H54 (cell line): ENCODE results near the gene DCLRE1B.

Experiments
- DNase-seq: peaks from one replicate; pipeline ENCODE4 v3.0.0; 2011; ENCODE audit warnings: low spot score, mixed read lengths; ENCODE audit not compliant: insufficient read length
- FAIRE-seq: peaks from 3 replicates; lab custom pipeline; 2011; peaks lifted over from hg19 to GRCh38; lab: Jason Lieb, UNC
- POLR2A ChIP-seq: IDR thresholded peaks from 2 replicates; pipeline ENCODE4 v1.6.1; 2011; ENCODE audit warnings: low read depth, mild to moderate bottlenecking, low read length

Gene DCLRE1B

DNA sequence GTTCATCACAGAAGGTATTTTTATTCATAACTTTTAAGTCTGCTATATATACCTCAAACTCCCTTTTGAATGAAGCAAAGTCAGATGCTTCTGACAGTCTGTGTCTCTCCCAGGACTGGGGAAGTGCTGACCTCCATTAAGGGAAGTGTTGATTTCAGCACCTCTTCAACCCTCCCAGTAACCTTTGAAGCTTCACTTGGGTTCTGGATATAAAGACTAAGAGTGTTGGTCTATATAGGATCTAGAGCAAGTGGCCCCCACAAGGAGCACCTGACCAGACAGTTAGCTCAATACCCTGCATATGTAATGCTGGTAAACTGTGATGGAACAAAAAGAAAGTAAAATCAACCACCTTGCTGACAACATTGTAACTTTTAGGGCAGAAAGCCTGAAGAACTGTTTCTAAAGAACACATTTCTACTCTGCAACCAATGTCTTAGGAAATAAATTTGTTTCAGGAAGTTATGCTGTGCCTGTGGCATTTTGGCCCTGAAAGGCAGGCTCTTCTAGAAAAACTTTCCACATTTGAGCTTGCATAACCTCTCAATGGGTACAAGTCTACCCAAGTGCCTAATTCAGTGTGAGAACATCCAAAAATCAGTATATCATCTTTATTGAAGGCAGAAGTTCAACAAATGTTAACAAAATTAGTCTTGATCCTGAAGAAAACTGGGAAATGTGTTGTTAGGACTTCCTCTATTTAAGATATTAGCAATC lies 32.7 kb upstream of the DCLRE1B start:
- FAIRE-seq: peak; percentile 65

GRCh38 chr1:113874012-113874879 lies 30.9 kb upstream of the DCLRE1B start:
- TF ChIP-seq POLR2A: no peak
- DNase-seq (no peak), FAIRE-seq (peak; percentile 85)

More for the DNA sequence above, 32.7 kb upstream of the DCLRE1B start:
- DNase-seq: no peak
- TF ChIP-seq POLR2A: no peak

DNA sequence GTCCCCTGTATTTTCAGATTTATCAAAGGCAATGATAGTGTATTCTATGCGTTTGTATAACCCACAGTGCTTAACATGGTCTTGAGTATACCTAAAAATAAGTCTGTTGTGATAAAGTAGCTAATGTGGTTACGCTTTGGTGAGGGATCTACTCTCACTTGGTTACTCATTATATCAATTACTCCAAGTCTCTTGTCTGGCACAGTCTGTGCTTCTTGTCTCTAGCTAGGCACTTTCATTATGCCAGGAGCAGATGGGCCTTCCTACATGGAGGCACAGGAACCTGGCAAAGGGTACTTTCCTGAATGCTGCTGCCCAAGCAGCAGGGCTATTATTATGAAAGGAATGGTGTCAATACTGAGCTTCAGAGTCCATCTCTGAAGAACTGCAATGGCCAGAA lies 29.4 kb upstream of the DCLRE1B start:
- TF ChIP-seq POLR2A: no peak
- FAIRE-seq (no peak), DNase-seq (no peak)

GRCh38 chr1:113876176-113876575 lies 28.9 kb upstream of the DCLRE1B start:
- no peak for DNase-seq
- FAIRE-seq: no peak
- TF ChIP-seq POLR2A: no peak

DNA sequence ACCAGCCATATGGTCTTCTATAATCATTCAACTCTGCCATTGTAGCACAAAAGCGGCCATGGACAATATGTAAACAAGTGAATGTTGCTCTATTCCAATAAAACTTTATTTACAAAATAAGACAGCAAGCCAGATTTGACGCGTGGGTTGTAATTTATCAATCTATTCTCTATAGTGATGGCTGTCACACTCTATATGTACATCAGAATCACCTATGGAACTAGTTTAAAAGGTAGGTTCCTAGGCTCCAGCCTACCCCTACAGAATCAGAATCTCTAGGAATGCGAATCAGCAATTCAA lies 25.4 kb upstream of the DCLRE1B start:
- FAIRE-seq: no peak
- no peak for TF ChIP-seq POLR2A
- no peak for DNase-seq

- no peak for TF ChIP-seq POLR2A
- no peak for DNase-seq
- no peak for FAIRE-seq
Measured at GRCh38 chr1:113881661-113882060, 23.5 kb upstream of the DCLRE1B start.

GRCh38 chr1:113886417-113887401 lies 18.4 kb upstream of the DCLRE1B start:
- TF ChIP-seq POLR2A: no peak
- DNase-seq (no peak), FAIRE-seq (no peak)

GRCh38 chr1:113887402-113888175 lies 17.5 kb upstream of the DCLRE1B start, which contains the start of gene BCL2L15:
Gene BCL2L15, minus strand, starts transcription at chr1:113887581. Its CDS starts 206 bp downstream, at chr1:113887375.
- DNase-seq (no peak), FAIRE-seq (no peak)
- no peak for TF ChIP-seq POLR2A

DNA sequence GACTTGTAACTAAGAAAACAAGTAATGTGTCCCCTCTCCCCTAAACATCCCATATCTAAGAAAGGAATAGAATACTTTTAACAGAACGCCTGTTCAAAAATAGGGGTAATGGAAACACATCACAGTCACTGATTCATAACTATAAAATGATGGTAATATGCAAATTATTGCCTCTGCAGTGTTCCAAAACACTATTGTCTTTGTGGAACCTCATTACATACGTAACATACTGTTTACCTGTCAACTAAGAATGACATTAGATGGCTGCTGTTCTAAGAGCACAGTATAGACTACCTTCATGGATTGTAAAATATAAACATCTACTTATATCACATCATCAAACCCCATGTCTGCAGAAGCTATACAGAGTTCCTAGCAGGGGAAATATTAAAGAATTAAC lies 14.3 kb upstream of the DCLRE1B start:
- TF ChIP-seq POLR2A: no peak
- DNase-seq: no peak
- FAIRE-seq: no peak

GRCh38 chr1:113891631-113892220 lies 13.4 kb upstream of the DCLRE1B start:
- DNase-seq: no peak
- no peak for FAIRE-seq
- TF ChIP-seq POLR2A: no peak

GRCh38 chr1:113893267-113893666 lies 11.9 kb upstream of the DCLRE1B start:
- no peak for TF ChIP-seq POLR2A
- FAIRE-seq (no peak), DNase-seq (no peak)

- DNase-seq (no peak), FAIRE-seq (no peak)
- TF ChIP-seq POLR2A: no peak
Measured at GRCh38 chr1:113895098-113895497, 10.0 kb upstream of the DCLRE1B start.
